ENCODE measurements around the gene HECTD4.

The HECTD4 gene

GRCh38 chr12:112172556-112173324 is 209.5 kb downstream of the HECTD4 start:
- no peak overlapping the region for H3K4me3 Mint-ChIP-seq
- H3K36me3 Mint-ChIP-seq, result no peaks in the 10 kb centered on the region
- no peak overlapping the region for H3K27ac Mint-ChIP-seq
- peaks cover 7% of the 10 kb centered on the region for H3K4me1 Mint-ChIP-seq (ENCODE audit: low read depth)
- no peaks in the 10 kb centered on the region for H3K9me3 Mint-ChIP-seq (ENCODE audit: low read depth)
- no peaks in the 10 kb centered on the region for H3K27me3 Mint-ChIP-seq

- H3K27ac Mint-ChIP-seq, result no peak overlapping the region
- no peaks in the 10 kb centered on the region for H3K9me3 Mint-ChIP-seq (ENCODE audit: low read depth)
- H3K36me3 Mint-ChIP-seq, result no peaks in the 10 kb centered on the region
- no peaks in the 10 kb centered on the region for H3K27me3 Mint-ChIP-seq
- peaks cover 7% of the 10 kb centered on the region for H3K4me1 Mint-ChIP-seq (ENCODE audit: low read depth)
- H3K4me3 Mint-ChIP-seq, result no peak overlapping the region
Measured at GRCh38 chr12:112170971-112171596, 211.1 kb downstream of the HECTD4 start.

GRCh38 chr12:112170376-112170775 is 211.9 kb downstream of the HECTD4 start:
- Mint-ChIP-seq H3K4me3 (no peak overlapping the region), H3K4me1 (ENCODE audit: low read depth) (peaks cover 7% of the 10 kb centered on the region), H3K36me3 (no peaks in the 10 kb centered on the region), H3K27ac (no peak overlapping the region), H3K9me3 (ENCODE audit: low read depth) (no peaks in the 10 kb centered on the region), H3K27me3 (no peaks in the 10 kb centered on the region)

GRCh38 chr12:112169966-112170365 is 212.3 kb downstream of the HECTD4 start:
- H3K27me3 Mint-ChIP-seq, result no peaks in the 10 kb centered on the region
- no peak overlapping the region for H3K27ac Mint-ChIP-seq
- H3K9me3 Mint-ChIP-seq (ENCODE audit: low read depth), result no peaks in the 10 kb centered on the region
- H3K4me1 Mint-ChIP-seq (ENCODE audit: low read depth), result peaks cover 7% of the 10 kb centered on the region
- H3K4me3 Mint-ChIP-seq, result no peak overlapping the region
- no peaks in the 10 kb centered on the region for H3K36me3 Mint-ChIP-seq

- H3K4me1 Mint-ChIP-seq (ENCODE audit: low read depth), result peaks cover 7% of the 10 kb centered on the region
- H3K9me3 Mint-ChIP-seq (ENCODE audit: low read depth), result no peaks in the 10 kb centered on the region
- H3K36me3 Mint-ChIP-seq, result no peaks in the 10 kb centered on the region
- no peak overlapping the region for H3K27ac Mint-ChIP-seq
- H3K27me3 Mint-ChIP-seq, result no peaks in the 10 kb centered on the region
- H3K4me3 Mint-ChIP-seq, result no peak overlapping the region
Measured at GRCh38 chr12:112169161-112169872, 212.9 kb downstream of the HECTD4 start.

GRCh38 chr12:112168561-112168971 is 213.7 kb downstream of the HECTD4 start:
- Mint-ChIP-seq H3K36me3 (no peaks in the 10 kb centered on the region), H3K4me3 (no peak overlapping the region), H3K4me1 (ENCODE audit: low read depth) (peaks cover 7% of the 10 kb centered on the region), H3K27ac (no peak overlapping the region), H3K27me3 (no peaks in the 10 kb centered on the region), H3K9me3 (ENCODE audit: low read depth) (no peaks in the 10 kb centered on the region)

GRCh38 chr12:112167718-112168525 is 214.3 kb downstream of the HECTD4 start:
- H3K4me3 Mint-ChIP-seq, result no peak overlapping the region
- H3K4me1 Mint-ChIP-seq (ENCODE audit: low read depth), result peaks cover 7% of the 10 kb centered on the region
- no peaks in the 10 kb centered on the region for H3K27me3 Mint-ChIP-seq
- no peak overlapping the region for H3K27ac Mint-ChIP-seq
- H3K36me3 Mint-ChIP-seq, result no peaks in the 10 kb centered on the region
- H3K9me3 Mint-ChIP-seq (ENCODE audit: low read depth), result no peaks in the 10 kb centered on the region

- Mint-ChIP-seq H3K36me3 (peaks cover under 1% of the 10 kb centered on the region), H3K27ac (no peak overlapping the region), H3K4me1 (ENCODE audit: low read depth) (peaks cover 7% of the 10 kb centered on the region), H3K27me3 (no peaks in the 10 kb centered on the region), H3K9me3 (ENCODE audit: low read depth) (no peaks in the 10 kb centered on the region), H3K4me3 (no peak overlapping the region)
Measured at GRCh38 chr12:112167031-112167461, 215.2 kb downstream of the HECTD4 start.

GRCh38 chr12:112166051-112167015 is 215.9 kb downstream of the HECTD4 start:
- no peaks in the 10 kb centered on the region for H3K27me3 Mint-ChIP-seq
- H3K4me1 Mint-ChIP-seq (ENCODE audit: low read depth), result peaks cover 7% of the 10 kb centered on the region
- H3K27ac Mint-ChIP-seq, result no peak overlapping the region
- peaks cover 3% of the 10 kb centered on the region for H3K36me3 Mint-ChIP-seq
- no peaks in the 10 kb centered on the region for H3K9me3 Mint-ChIP-seq (ENCODE audit: low read depth)
- no peak overlapping the region for H3K4me3 Mint-ChIP-seq

- H3K9me3 Mint-ChIP-seq (ENCODE audit: low read depth), result no peaks in the 10 kb centered on the region
- no peak overlapping the region for H3K27ac Mint-ChIP-seq
- H3K27me3 Mint-ChIP-seq, result no peaks in the 10 kb centered on the region
- H3K36me3 Mint-ChIP-seq, result peaks cover 6% of the 10 kb centered on the region
- H3K4me1 Mint-ChIP-seq (ENCODE audit: low read depth), result peaks cover 7% of the 10 kb centered on the region
- no peak overlapping the region for H3K4me3 Mint-ChIP-seq
Measured at GRCh38 chr12:112165624-112166023, 216.6 kb downstream of the HECTD4 start.

- Mint-ChIP-seq H3K27me3 (no peaks in the 10 kb centered on the region), H3K36me3 (peaks cover 17% of the 10 kb centered on the region), H3K4me1 (ENCODE audit: low read depth) (peaks cover 10% of the 10 kb centered on the region), H3K27ac (no peak overlapping the region), H3K9me3 (ENCODE audit: low read depth) (peaks cover 4% of the 10 kb centered on the region), H3K4me3 (no peak overlapping the region)
Measured at GRCh38 chr12:112164011-112164660, 218.1 kb downstream of the HECTD4 start.

GRCh38 chr12:112163471-112163991 is 218.7 kb downstream of the HECTD4 start:
- Mint-ChIP-seq H3K4me1 (ENCODE audit: low read depth) (peaks cover 16% of the 10 kb centered on the region), H3K27ac (no peak overlapping the region), H3K27me3 (no peaks in the 10 kb centered on the region), H3K4me3 (no peak overlapping the region), H3K36me3 (peaks cover 22% of the 10 kb centered on the region), H3K9me3 (ENCODE audit: low read depth) (peaks cover 4% of the 10 kb centered on the region)

GRCh38 chr12:112163056-112163455 is 219.2 kb downstream of the HECTD4 start:
- H3K9me3 Mint-ChIP-seq (ENCODE audit: low read depth), result peaks cover 7% of the 10 kb centered on the region

More at GRCh38 chr12:112163056-112163455, 219.2 kb downstream of the HECTD4 start:
- Mint-ChIP-seq H3K36me3 (peaks cover 27% of the 10 kb centered on the region), H3K27ac (no peak overlapping the region), H3K27me3 (no peaks in the 10 kb centered on the region), H3K4me3 (no peak overlapping the region), H3K4me1 (ENCODE audit: low read depth) (peaks cover 21% of the 10 kb centered on the region)
